Heart left ventricle (tissue), 16 donors: ENCODE measurements around the gene SHROOM2. TPM values are rescaled to one million over a fixed set of nuclear protein-coding genes. Genes with fewer than 3 reads are reported as not detected.

Source experiments
- ATAC-seq, 4 donors: fragments of 200-7000 bp; cut with Tn5 transposase; one replicate each; pipeline ENCODE4 v1.9.1; 2020 to 2022; ENCODE audit warnings: moderate library complexity in 4 of 4, mild to moderate bottlenecking in 3 of 4, moderate number of reproducible peaks in 1 of 4
- DNase-seq, 5 donors: peaks; one replicate each; pipeline ENCODE4 v3.0.0-alpha.2; 2020
- H3K27ac ChIP-seq, 12 donors: fragments of 200-600 bp; sonication (generic) in 4 of 12; one replicate each; pipeline versions ENCODE4 v1.5.0 to v1.8.0; 2016 to 2022; ENCODE audit warnings: mild to moderate bottlenecking in 2 of 12
- H3K27me3 ChIP-seq, 9 donors: fragments of 200-600 bp; sonication (generic) in 2 of 9; one replicate each; pipeline versions ENCODE4 v1.5.1 to v1.8.0; 2016 to 2022; ENCODE audit warnings: mild to moderate bottlenecking in 3 of 9
- H3K36me3 ChIP-seq, 9 donors: fragments of 200-600 bp; sonication (generic) in 2 of 9; one replicate each; pipeline versions ENCODE4 v1.5.0 to v1.8.0; 2018 to 2022; ENCODE audit warnings: mild to moderate bottlenecking in 2 of 9
- H3K4me1 ChIP-seq, 12 donors: fragments of 200-600 bp; sonication (generic) in 4 of 12; one replicate each; pipeline versions ENCODE4 v1.5.0 to v1.8.0; 2016 to 2022; ENCODE audit warnings: mild to moderate bottlenecking in 3 of 12
- H3K4me3 ChIP-seq, 12 donors: fragments of 200-600 bp; sonication (generic) in 4 of 12; one replicate each; pipeline versions ENCODE4 v1.5.0 to v1.8.0; 2017 to 2022; ENCODE audit warnings: mild to moderate bottlenecking in 9 of 12, moderate library complexity in 4 of 12
- H3K9me3 ChIP-seq, 12 donors: fragments of 200-600 bp; sonication (generic) in 4 of 12; one replicate each; pipeline versions ENCODE4 v1.5.0 to v1.8.0; 2016 to 2022; ENCODE audit warnings: mild to moderate bottlenecking in 1 of 12
- CTCF ChIP-seq, 12 donors: fragments of 200-600 bp; sonication (generic) in 4 of 12; IDR thresholded peaks; one replicate each; pipeline versions ENCODE4 v1.5.0 to v1.8.0; 2018 to 2022; ENCODE audit warnings: antibody characterized with exemption in 12 of 12, mild to moderate bottlenecking in 5 of 12
- POLR2A ChIP-seq, 2 donors: fragments of 450-650 bp; IDR thresholded peaks; one replicate each; pipeline ENCODE4 v1.6.1; 2017; ENCODE audit warnings: antibody characterized with exemption in 2 of 2, mild to moderate bottlenecking in 2 of 2, moderate library complexity in 2 of 2
- WGBS, 4 donors: extraction: QIAGEN DNeasy Blood & Tissue Kit in 2 of 4; methylation state at CpG; one replicate each; pipeline versions ENCODE4 v1.1.5 to v1.1.7; 2013 to 2018; 5-methylcytosine and 5-hydroxymethylcytosine counted together
- intact Hi-C, 10 donors: fragments of 100-400 bp; cut with DNase I; formaldehyde crosslinking; loops; one replicate each; pipeline versions ENCODE4 v1.11.1 to v1.14.2; 2022
- polyA plus RNA-seq, 2 donors: library from polyadenylated mRNA; stranded (reverse); fragments of 200-250 nt; gene quantifications; one replicate each; pipeline ENCODE4 v1.2.3, GENCODE V29; 2013
- total RNA-seq, 9 donors: library from RNA; depleted of rRNA in 2 of 9; stranded (reverse); fragments of >200 nt in 2 of 9; fragmentation: NEBNext Ultra II Directional in 3 of 9; extraction: Animal tissue kit (Norgen Biotek cat#: 25700) in 3 of 9; gene quantifications; one replicate each; pipeline versions ENCODE4 v1.1.0 to v1.2.4, GENCODE V29; 2016 to 2023
- donor health status: ischemic (EF 13 %, LVEDD 7.1; RV severe dilation, severe dysfunction).
- donor health status: healthy with polysubstance abuse.
- donor health status: DM: no; HTN: yes; CAD: no.
- donor health status: DM: no; HTN: no; CAD: no.
- donor health status: ischemic (EF 25% LVEDD 6.9; RV normal size, moderate dysfunction).
- donor health status: ischemic (EF 25% LVEDD 5.7; RV mildly dilated, moderate dysfunction).
- donor health status: healthy.
- donor health status: DM: yes; HTN: yes; CAD: no.
- donor health status: ischemic (EF 35%, LVEDD 5.7; RV mildly dilated, moderate dysfunction).
- donor health status: nonischemic (EF 11% LVEDD 7.7; RV severe dilation, severe dysfunction).
- donor health status: DM: yes; HTN: yes; CAD: no.
- donor health status: PGD.
- donor health status: ischemic (EF 29% LVEDD 5.4; RV normal size, mild dysfunction).
- donor health status: nonischemic (EF 23%, LVEDD 6.1; RV moderate dilation, normal function).

SHROOM2 gene
- total and polyA plus RNA-seq, 11 donors: 0.38 to 1.7 (median 0.83) TPM

GRCh38 chrX:9821572-9821971, 35.3 kb downstream of the SHROOM2 start:
- WGBS, 4 donors: 71 to 92% (median 81%) methylated on average over 7 of the region's 7 CpGs
- ATAC-seq (no peak), DNase-seq (no peak)
- H3K36me3 ChIP-seq: no peaks in the 10 kb centered on the region
- H3K9me3 ChIP-seq: no peaks in the 10 kb centered on the region
- H3K27ac ChIP-seq: no peak overlapping the region
- intact Hi-C loops: no loop called here
- H3K4me1 ChIP-seq: no peaks in the 10 kb centered on the region
- H3K27me3 ChIP-seq: no peaks in the 10 kb centered on the region
- TF ChIP-seq POLR2A (IDR thresholded peaks at IDR 0.05): no peak
- no peak for TF ChIP-seq CTCF (IDR thresholded peaks at IDR 0.05)
- H3K4me3 ChIP-seq: no peak overlapping the region

- TF ChIP-seq POLR2A (IDR thresholded peaks at IDR 0.05): no peak
- intact Hi-C loops: no loop called here
- Histone ChIP-seq H3K27ac (no peak overlapping the region), H3K4me1 (no peaks in the 10 kb centered on the region), H3K27me3 (no peaks in the 10 kb centered on the region), H3K36me3 (no peaks in the 10 kb centered on the region), H3K9me3 (no peaks in the 10 kb centered on the region), H3K4me3 (no peak overlapping the region)
- DNase-seq: no peak
- WGBS, 4 donors: 48 to 60% (median 58%) methylated on average over 12 of the region's 12 CpGs
- no peak for ATAC-seq
Measured at GRCh38 chrX:9824554-9824953, 38.3 kb downstream of the SHROOM2 start.

GRCh38 chrX:9825129-9825790, 39.0 kb downstream of the SHROOM2 start:
- intact Hi-C loops: no loop called here
- Histone ChIP-seq H3K9me3 (no peaks in the 10 kb centered on the region), H3K27ac (no peak overlapping the region), H3K36me3 (no peaks in the 10 kb centered on the region), H3K4me3 (no peak overlapping the region), H3K27me3 (no peaks in the 10 kb centered on the region), H3K4me1 (no peaks in the 10 kb centered on the region)
- no peak for DNase-seq
- 61 to 71% (median 67%) methylated on average over 6 of the region's 6 CpGs for WGBS, 4 donors
- ATAC-seq: no peak
- TF ChIP-seq POLR2A (IDR thresholded peaks at IDR 0.05): no peak
- no peak for TF ChIP-seq CTCF (IDR thresholded peaks at IDR 0.05)

GRCh38 chrX:9825966-9826365, 39.7 kb downstream of the SHROOM2 start:
- ATAC-seq (no peak), DNase-seq (no peak)
- H3K27me3 ChIP-seq: no peaks in the 10 kb centered on the region
- H3K36me3 ChIP-seq: no peaks in the 10 kb centered on the region
- H3K27ac ChIP-seq: no peak overlapping the region
- H3K9me3 ChIP-seq: no peaks in the 10 kb centered on the region
- 88 to 98% (median 94%) methylated on average over 7 to 8 of the region's 8 CpGs for WGBS, 4 donors
- H3K4me3 ChIP-seq: no peak overlapping the region
- no peaks in the 10 kb centered on the region for H3K4me1 ChIP-seq
- intact Hi-C loops: no loop called here
- TF ChIP-seq POLR2A (IDR thresholded peaks at IDR 0.05): no peak
- TF ChIP-seq CTCF (IDR thresholded peaks at IDR 0.05): no peak
